RWPE1 (cell line): ENCODE data around the gene TSPOAP1.

Experiments
- CTCF ChIA-PET: fragments of 350-600 bp; sonication (Branson Sonifier 250); formaldehyde crosslinking; extraction: SDS; loops from one replicate; lab custom pipeline; 2021; lab: Yijun Ruan, JAX
- POLR2A ChIA-PET: fragments of 400-600 bp; formaldehyde crosslinking; extraction: SDS; loops from one replicate; lab custom pipeline; 2020; ENCODE audit warnings: antibody characterized with exemption; ENCODE audit not compliant: low non-redundant PET; lab: Yijun Ruan, JAX
- DNase-seq: peaks from one replicate; pipeline ENCODE4 v3.0.0; 2012; ENCODE audit warnings: low spot score
- H3K27ac ChIP-seq: fragments of 450-650 bp; 2 replicates; pipeline ENCODE4 v1.5.1; 2017
- CTCF ChIP-seq: fragments of 450-650 bp; conservative IDR thresholded peaks from 2 replicates; pipeline ENCODE4 v1.5.1; 2017; ENCODE audit warnings: low read depth, mild to moderate bottlenecking

TSPOAP1 gene

DNA sequence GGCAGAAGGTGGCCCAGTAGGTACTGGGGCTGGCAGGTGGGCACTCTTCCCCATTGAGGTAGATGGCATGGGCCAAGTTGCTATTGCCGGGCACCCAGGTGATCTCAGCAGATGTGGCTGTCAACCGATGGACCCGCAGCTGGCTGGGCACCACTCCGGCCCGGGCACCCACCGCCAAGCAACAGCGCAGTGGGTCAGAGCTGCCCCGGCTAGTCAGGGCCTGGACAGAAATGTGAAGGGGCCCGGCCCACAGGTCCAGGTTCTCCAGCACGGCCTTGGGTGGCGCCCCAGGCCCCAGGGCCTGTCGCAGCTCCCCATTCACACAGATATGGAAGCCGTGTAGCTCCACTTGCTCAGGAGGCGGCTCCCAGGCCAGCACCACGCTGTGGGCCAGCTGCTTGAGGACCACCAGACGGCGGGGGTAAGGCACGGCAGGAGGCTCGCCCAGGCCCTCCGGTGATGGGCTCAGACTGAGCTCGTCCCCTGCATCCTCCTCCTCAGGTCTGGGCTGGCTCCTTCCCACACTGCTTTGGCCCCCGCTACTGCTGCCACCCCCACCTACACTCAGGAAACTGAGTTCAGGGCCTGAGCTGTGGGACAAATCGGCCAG lies 16.5 kb downstream of the TSPOAP1 start:
- H3K27ac ChIP-seq = no peak overlapping the region
- DNase-seq = no peak
- ChIA-PET POLR2A (no interaction called here), CTCF (interaction anchor here (1.4 kb wide), 1 partner anchor 11 kb away, joined by 3 read pairs; no protein-coding TSS in a partner anchor)
- no peak for TF ChIP-seq CTCF

GRCh38 chr17:58311429-58311894 lies 17.1 kb downstream of the TSPOAP1 start:
- ChIA-PET POLR2A (no interaction called here), CTCF (interaction anchor here (0.6 to 1.4 kb wide), 2 partner anchors 12 to 22 kb away, joined by 3 to 5 read pairs; no protein-coding TSS in a partner anchor)

DNA sequence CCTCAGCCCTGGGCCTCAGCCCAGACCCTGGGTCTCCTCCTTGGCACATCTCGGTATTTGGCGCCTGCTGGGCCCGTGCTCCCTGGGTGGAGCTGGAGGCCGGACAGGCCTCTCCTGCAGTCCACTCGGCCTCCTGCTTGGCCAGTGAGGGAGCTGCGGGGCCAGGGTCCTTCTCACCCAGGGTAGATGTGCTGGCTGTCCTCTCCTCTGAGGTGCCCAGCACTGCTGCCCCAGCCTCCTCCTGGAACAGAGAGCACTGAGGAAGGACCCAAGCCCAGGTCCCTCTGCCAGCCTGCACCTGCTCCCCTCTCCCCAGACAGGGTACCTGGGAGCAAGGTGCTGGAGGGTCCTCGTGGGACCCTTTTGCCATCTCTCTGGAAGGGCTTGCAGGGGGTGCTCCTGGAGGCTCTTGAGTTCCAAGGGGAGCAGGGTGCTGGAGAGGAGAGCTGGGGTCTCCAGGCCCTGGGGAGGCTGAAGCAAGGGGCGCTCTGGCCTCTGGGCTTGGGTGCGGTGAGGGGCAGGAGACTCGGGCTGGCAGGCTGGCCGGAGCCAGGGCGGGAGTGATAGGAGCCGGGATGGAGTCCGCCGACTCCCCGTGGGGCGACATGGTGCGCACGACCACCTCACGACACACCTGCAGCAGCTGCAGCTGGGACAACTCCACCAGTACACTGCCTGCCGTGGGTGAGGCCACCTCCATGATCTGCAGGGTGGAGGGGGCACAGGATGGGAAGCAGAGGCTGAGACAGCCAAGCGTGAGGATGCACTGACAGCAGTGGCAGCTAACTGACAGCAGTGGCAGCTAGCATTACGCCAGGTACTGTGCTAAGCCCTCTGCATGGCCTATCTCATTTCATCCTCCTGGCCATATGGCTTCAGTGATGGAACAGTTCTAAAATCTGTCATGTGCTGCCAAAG lies 17.8 kb downstream of the TSPOAP1 start:
- TF ChIP-seq CTCF = no peak
- no peak for DNase-seq
- ChIA-PET CTCF (interaction anchor here (0.5 to 0.6 kb wide), 2 partner anchors 22 to 30 kb away, joined by 5 read pairs; no protein-coding TSS in a partner anchor), POLR2A (no interaction called here)
- H3K27ac ChIP-seq = no peak overlapping the region

More at GRCh38 chr17:58311429-58311894, 17.1 kb downstream of the TSPOAP1 start:
- no peak for TF ChIP-seq CTCF
- no peak overlapping the region for H3K27ac ChIP-seq
- DNase-seq = no peak

GRCh38 chr17:58309918-58310259 lies 18.7 kb downstream of the TSPOAP1 start:
- DNase-seq = no peak
- POLR2A ChIA-PET = no interaction called here
- no peak overlapping the region for H3K27ac ChIP-seq
- CTCF ChIA-PET = no interaction called here
- TF ChIP-seq CTCF = no peak

DNA sequence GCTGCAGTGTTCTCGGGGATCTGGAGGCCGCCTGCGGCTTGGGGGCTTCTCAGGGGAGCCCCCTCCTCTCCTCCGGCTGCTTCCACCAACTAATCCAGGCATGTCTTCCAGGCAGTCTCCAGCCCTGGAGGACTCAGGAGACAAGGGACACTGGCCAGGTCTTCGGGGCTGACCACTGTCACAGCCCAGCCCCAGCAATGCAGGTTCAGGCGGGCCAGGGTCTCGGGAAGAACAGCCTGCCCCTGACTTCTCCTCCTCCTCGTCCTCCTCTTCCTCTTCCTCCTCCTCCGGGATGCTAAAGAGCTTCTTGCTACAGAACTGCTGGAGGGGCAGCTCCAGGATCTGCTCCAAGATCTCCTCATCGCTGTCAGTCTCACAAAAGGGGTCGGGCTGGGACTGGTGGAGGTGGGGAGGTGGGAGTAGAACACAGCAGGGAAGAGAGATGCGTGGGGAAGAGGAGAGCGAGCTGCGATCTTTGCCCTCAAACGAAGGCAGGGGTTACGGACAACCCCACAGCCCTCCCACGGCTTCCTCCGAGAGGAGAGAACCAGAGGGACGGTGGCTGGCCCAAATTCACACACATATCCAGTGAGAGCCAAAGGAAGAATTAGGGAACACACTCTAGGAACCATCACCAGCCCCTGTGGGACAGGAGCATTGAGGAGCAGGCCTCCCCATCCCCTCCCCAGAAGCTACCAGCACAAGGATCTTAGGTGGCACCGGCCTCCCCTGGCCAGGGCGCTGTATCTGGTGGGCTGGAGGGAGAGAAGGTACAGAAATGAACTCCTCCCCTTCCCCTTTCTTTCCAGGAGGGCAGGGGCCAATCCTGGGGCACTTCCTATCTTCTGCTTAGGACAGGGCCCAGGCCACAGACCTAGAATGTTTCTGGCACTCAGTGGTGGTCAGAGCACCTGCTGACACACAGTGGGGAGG lies 19.3 kb downstream of the TSPOAP1 start:
- POLR2A ChIA-PET = no interaction called here
- no peak overlapping the region for H3K27ac ChIP-seq
- no peak for DNase-seq
- no peak for TF ChIP-seq CTCF
- CTCF ChIA-PET = interaction anchor here (0.5 to 0.6 kb wide), 3 partner anchors 80 to 156 kb away, joined by 3 read pairs; no protein-coding TSS in a partner anchor
